GM19238 (cell line): ENCODE results near the gene LRCH1.

Experiments
- DNase-seq: peaks from one replicate; pipeline ENCODE4 v3.0.0; 2011; ENCODE audit warnings: low spot score; ENCODE audit not compliant: insufficient read length

Gene LRCH1

DNA sequence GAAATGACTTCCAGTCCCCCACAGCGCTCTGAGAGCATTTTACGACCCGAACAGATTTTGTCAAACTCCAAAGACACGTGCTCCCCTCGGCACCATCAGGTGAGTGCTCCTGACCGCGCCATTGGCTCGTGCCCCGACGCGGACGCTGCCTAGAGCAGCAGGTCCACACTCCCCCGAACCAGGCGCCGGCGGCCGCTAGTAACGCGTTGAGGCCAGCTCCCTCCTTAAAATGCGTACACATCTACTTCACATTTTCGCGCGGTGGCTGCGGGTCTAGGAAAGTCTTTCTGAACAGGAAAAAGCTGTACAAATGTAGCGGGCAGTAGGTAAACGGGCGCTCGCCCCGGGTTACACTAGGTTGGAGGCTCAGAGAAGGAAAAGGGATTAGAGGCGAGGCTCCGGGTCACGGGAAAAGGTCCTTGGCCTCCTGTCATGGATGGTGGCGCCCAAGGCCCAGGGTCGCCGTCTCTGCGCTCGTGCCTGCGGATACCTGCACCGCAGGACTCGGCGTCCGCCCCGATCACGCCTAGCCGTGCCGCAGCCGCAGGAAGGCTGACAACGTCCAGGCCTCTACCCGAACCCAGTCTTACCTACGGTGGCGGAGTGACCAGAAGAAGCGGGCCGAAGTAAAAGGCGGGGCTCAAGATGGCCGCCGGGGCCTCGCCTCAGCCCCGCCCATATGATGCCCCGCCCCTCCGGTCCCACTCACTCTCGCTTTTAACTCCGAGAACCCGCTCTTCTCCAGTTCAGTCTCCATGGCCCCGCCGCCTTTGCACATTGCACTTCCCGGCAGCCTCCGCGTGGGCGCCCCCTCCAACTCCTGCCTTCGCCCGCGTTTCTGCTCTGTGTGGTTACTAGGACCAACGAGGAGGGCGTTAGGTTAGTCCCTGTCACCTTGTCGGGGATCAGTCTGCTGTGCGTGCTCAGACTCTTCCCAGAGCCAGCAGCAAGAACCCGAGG is 243.8 kb downstream of the LRCH1 start, which contains the start of gene ESD:
Gene ESD, minus strand, starts transcription at position 647 of the 960 bp plus-strand sequence. CDS start 5,748 bp downstream, outside the sequence.
- DNase-seq = peak; percentile 65

DNA sequence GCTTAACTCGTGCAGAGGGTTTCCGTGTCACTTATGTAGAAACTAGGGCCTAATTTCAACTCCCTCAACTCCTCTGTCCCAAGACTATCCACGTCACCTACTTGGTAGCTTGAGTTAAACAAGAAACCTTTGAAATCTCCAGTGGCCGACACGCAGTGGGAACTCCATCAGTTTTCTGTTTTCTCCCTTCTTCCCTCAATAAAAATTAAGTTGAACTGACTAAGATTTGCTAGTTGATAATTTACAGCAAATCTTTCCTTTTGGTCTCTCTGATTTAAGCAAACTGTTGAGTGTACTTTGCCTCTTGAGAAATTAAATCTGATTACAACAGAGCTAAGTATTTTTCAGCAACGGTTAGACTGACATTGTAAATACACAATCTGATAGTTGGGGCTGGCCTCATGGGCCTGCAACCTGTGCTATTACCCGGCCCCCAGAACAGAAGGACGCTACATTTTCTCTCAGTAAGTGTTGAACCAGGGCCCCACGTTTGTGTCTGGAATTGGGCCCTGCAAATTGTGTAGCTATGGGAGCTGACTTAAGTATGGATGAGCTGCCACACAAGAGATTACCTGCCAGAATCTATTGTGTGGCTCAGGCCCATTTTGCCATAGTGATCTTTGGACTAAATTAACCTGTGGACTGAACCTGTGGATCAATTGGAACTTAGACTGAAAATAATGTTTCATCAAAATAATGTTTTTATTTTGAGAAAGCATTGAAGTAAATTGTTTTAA is 244.7 kb downstream of the LRCH1 start:
- DNase-seq = no peak

DNA sequence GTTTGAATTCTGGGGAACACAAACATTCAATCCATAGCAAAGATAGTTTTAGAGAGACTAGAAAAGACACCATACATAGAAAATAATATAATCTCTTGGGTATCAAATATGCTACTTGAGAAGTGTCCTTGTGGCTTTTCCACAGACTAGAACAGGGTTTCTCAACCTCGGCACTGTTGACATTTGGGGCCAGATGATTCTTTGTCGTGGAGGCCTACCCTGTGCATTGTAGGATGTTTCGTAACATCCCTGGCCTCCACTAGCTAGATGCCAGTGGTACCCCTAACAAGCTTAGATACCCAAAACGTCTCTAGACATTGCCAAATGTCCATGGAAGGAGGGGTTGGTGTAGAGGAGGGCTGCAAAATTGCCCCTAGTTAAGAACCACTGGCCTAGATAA is 246.2 kb downstream of the LRCH1 start:
- DNase-seq = no peak

DNA sequence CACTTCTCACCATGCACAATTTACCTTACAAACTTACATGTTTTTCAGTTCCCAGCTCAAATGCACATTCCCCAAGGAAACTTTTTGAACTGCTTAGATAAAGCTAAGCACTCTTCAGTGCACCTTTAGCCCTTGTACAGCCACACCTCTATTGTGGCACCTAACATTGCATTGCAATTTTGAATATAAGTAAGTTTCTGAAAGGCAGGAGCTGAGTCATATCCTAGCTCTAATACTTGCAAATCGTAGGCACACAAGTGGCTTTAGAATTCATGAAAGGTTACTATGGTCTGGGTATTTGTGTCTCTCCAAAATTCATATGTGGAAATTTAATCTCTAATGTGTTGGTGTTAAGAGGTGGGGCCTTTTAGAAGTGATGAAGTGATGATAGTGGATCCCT is 248.9 kb downstream of the LRCH1 start:
- no peak for DNase-seq
